Caco-2 (cell line): ENCODE data around the gene KLHL2. TPM values are rescaled to one million over a fixed set of nuclear protein-coding genes. Genes with fewer than 3 reads are reported as not detected.
"Not testable (repeated sequence)": the region's sequence is repeated elsewhere in the genome, so short reads cannot be mapped to it uniquely, and the experiment has no call there.

Experiments used
- BruUV-seq: library from RNA; stranded (reverse); fragments of 400-500 nt; replicated peaks from 2 replicates; lab custom pipeline; 2021; lab: Mats Ljungman, UMichigan
- CTCF ChIA-PET: fragments of 300-600 bp; sonication (Branson Sonifier 250); formaldehyde crosslinking; loops from one replicate; lab custom pipeline; 2022; ENCODE audit warnings: antibody characterized with exemption; lab: Charles Lee
- POLR2A ChIA-PET: fragments of 300-600 bp; sonication (Branson Sonifier 250); formaldehyde crosslinking; loops from one replicate; lab custom pipeline; 2022; ENCODE audit warnings: antibody characterized with exemption; lab: Charles Lee
- DNase-seq, 2 experiments: peaks; one replicate each; pipeline versions ENCODE4 v3.0.0 to v3.0.0-alpha.2; 2020 to 2022
- H3K27me3 ChIP-seq: replicated peaks from 2 replicates; pipeline ENCODE4 v1.6.0; 2011; ENCODE audit warnings: low read length; ENCODE audit not compliant: control insufficient read depth, insufficient read depth
- H3K36me3 ChIP-seq: 2 replicates; pipeline ENCODE4 v1.5.1; 2011; ENCODE audit warnings: low read length; ENCODE audit not compliant: control insufficient read depth, insufficient read depth
- H3K4me1 ChIP-seq: fragments of 250-450 bp; sonication (Bioruptor Pico); 2 replicates; pipeline ENCODE4 v1.5.1; 2020; ENCODE audit warnings: mild to moderate bottlenecking
- H3K4me3 ChIP-seq: 2 replicates; pipeline ENCODE4 v1.5.1; 2011; ENCODE audit warnings: low read depth, mild to moderate bottlenecking, control low read depth, low read length
- H3K9me3 ChIP-seq: fragments of 250-450 bp; sonication (Bioruptor Pico); 2 replicates; pipeline ENCODE4 v1.5.1; 2020; ENCODE audit warnings: mild to moderate bottlenecking, moderate library complexity
- H3K27ac Mint-ChIP-seq: one replicate; pipeline ENCODE4 v1.8.0; 2022; ENCODE audit warnings: mixed read lengths; ENCODE audit not compliant: unreplicated experiment
- H3K27me3 Mint-ChIP-seq: one replicate; pipeline ENCODE4 v1.8.0; 2022; ENCODE audit warnings: mixed read lengths; ENCODE audit not compliant: insufficient read depth, unreplicated experiment
- H3K36me3 Mint-ChIP-seq: one replicate; pipeline ENCODE4 v1.8.0; 2022; ENCODE audit warnings: mild to moderate bottlenecking, mixed read lengths; ENCODE audit not compliant: insufficient read depth, unreplicated experiment
- H3K4me1 Mint-ChIP-seq: one replicate; pipeline ENCODE4 v1.8.0; 2022; ENCODE audit warnings: low read depth, mixed read lengths; ENCODE audit not compliant: unreplicated experiment
- H3K4me3 Mint-ChIP-seq: one replicate; pipeline ENCODE4 v1.8.0; 2022; ENCODE audit warnings: mild to moderate bottlenecking, moderate library complexity, mixed read lengths; ENCODE audit not compliant: unreplicated experiment
- H3K9me3 Mint-ChIP-seq: one replicate; pipeline ENCODE4 v1.8.0; 2022; ENCODE audit warnings: mixed read lengths; ENCODE audit not compliant: unreplicated experiment
- intact Hi-C: fragments of 100-400 bp; cut with micrococcal nuclease; formaldehyde crosslinking; loops from one replicate; pipeline ENCODE4 v1.10.0; 2022; ENCODE audit not compliant: unreplicated experiment
- total RNA-seq: library from RNA; stranded (reverse); gene quantifications from 2 replicates; pipeline ENCODE4 v1.2.3, GENCODE V29; 2022
- TF ChIP-seq, protein P1 (sequence below), 2 experiments: fragments of 200-600 bp in 1 of 2; IDR thresholded peaks; 1 replicate in 1 of 2; 2 replicates in 1 of 2; pipeline versions ENCODE4 v1.5.1 to v1.8.0; 2011 to 2022; ENCODE audit warnings: antibody characterized with exemption in 1 of 2, control low read depth in 1 of 2, inconsistent platforms in 1 of 2, low read depth in 1 of 2, low read length in 1 of 2, mild to moderate bottlenecking in 1 of 2, moderate library complexity in 1 of 2; ENCODE audit not compliant: insufficient read depth in 1 of 2, severe bottlenecking in 1 of 2, unreplicated experiment in 1 of 2

Gene KLHL2
- total RNA-seq, 1 experiment from 2014 or later: 15.9 TPM

DNA sequence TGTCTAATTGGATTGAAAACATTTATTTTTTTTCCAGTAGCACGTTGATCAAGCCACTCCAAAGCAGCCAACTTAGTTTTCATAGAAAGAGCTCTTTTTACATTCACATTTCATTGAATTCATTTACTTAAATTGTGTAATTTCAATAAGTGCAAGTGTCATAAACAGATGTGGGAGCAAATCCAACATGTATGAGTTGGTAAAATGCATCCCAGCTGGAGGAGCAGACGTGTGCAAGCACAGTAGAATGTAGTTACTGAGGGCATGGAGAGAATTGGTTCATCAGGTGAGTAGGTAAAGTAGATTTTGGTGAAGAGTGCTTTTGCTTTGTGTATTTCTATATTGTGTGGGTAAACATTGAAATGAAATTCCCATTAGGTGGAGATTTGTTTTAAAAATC is 36.8 kb downstream of the KLHL2 start:
- H3K9me3 Mint-ChIP-seq, H3K36me3 Mint-ChIP-seq, H3K9me3 ChIP-seq, POLR2A ChIA-PET, H3K4me3 ChIP-seq, H3K4me3 Mint-ChIP-seq, H3K27me3 Mint-ChIP-seq, intact Hi-C loops, H3K27me3 ChIP-seq, H3K27ac Mint-ChIP-seq, CTCF ChIA-PET, BruUV-seq, H3K4me1 ChIP-seq, H3K4me1 Mint-ChIP-seq, DNase-seq, H3K36me3 ChIP-seq: not testable (repeated sequence)

DNA sequence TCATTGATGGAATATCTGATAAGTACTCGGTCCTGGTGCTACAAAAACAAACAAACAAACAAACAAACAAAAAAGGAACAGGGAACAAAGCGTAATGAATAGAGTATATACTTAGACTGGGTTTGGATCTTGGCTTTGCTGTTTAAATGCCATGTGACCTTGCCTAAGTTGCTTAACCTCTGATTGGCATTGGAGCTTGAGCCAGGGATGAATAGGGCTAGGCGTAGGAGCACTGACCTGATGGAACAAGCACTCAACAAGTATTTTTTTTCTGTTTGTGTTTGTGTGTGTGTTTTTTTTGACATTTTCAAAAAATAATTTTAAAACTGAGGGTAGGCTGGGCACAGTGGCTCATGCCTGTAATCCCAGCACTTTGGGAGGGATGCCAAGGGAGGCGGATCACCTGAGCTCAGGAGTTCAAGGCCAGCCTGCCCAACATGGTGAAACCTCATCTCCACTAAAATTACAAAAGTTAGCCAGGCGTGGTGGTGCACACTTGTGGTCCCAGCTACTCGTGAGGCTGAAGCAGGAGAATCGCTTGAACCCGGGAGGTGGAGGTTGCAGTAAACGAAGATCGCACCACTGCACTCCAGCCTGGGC is 37.3 kb downstream of the KLHL2 start:
- H3K4me1 ChIP-seq, H3K36me3 ChIP-seq, H3K4me3 Mint-ChIP-seq, H3K9me3 Mint-ChIP-seq, H3K4me3 ChIP-seq, CTCF ChIA-PET, H3K9me3 ChIP-seq, POLR2A ChIA-PET, H3K27me3 ChIP-seq, H3K27ac Mint-ChIP-seq, BruUV-seq, H3K36me3 Mint-ChIP-seq, H3K27me3 Mint-ChIP-seq, DNase-seq, intact Hi-C loops, H3K4me1 Mint-ChIP-seq: not testable (repeated sequence)

DNA sequence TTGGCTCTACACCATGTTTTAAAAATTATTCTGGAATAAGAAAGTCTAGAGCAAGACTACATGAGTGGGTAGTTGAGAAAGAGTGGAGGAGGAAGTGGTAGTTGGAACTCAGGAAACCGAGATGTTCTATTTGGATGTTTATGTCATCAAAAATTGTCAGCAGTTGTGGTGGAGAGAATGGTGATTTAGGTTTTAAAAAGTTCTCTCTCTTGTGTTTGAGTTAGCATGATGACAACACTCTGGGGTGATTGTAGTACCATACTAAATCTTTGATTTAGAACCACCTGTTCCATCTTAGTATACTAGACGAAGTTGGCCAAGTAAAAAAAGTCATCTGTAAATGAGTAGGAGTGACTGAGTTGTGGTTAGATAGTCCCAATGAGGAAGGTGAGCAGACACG is 40.7 kb downstream of the KLHL2 start:
- H3K4me3 ChIP-seq: no peak overlapping the region
- Mint-ChIP-seq H3K27me3 (no peaks in the 10 kb centered on the region), H3K4me1 (no peaks in the 10 kb centered on the region), H3K36me3 (no peaks in the 10 kb centered on the region), H3K27ac (no peak overlapping the region), H3K4me3 (no peak overlapping the region), H3K9me3 (no peaks in the 10 kb centered on the region)
- H3K36me3 ChIP-seq: no peaks in the 10 kb centered on the region
- H3K4me1 ChIP-seq: no peaks in the 10 kb centered on the region; the same call in 1 of the 2 replicates
- BruUV-seq: no TSS peak
- H3K27me3 ChIP-seq: no peaks in the 10 kb centered on the region
- intact Hi-C loops: no loop called here
- H3K9me3 ChIP-seq: no peaks in the 10 kb centered on the region
- POLR2A ChIA-PET: no interaction called here
- no peak for DNase-seq
- CTCF ChIA-PET: no interaction called here
- TF ChIP-seq, protein P1, sequence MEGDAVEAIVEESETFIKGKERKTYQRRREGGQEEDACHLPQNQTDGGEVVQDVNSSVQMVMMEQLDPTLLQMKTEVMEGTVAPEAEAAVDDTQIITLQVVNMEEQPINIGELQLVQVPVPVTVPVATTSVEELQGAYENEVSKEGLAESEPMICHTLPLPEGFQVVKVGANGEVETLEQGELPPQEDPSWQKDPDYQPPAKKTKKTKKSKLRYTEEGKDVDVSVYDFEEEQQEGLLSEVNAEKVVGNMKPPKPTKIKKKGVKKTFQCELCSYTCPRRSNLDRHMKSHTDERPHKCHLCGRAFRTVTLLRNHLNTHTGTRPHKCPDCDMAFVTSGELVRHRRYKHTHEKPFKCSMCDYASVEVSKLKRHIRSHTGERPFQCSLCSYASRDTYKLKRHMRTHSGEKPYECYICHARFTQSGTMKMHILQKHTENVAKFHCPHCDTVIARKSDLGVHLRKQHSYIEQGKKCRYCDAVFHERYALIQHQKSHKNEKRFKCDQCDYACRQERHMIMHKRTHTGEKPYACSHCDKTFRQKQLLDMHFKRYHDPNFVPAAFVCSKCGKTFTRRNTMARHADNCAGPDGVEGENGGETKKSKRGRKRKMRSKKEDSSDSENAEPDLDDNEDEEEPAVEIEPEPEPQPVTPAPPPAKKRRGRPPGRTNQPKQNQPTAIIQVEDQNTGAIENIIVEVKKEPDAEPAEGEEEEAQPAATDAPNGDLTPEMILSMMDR (IDR thresholded peaks at IDR 0.05; ENCODE audit: insufficient read depth in 1 of 2, low read depth in 1 of 2, low read length in 1 of 2, severe bottlenecking in 1 of 2, unreplicated experiment in 1 of 2): no peak

DNA sequence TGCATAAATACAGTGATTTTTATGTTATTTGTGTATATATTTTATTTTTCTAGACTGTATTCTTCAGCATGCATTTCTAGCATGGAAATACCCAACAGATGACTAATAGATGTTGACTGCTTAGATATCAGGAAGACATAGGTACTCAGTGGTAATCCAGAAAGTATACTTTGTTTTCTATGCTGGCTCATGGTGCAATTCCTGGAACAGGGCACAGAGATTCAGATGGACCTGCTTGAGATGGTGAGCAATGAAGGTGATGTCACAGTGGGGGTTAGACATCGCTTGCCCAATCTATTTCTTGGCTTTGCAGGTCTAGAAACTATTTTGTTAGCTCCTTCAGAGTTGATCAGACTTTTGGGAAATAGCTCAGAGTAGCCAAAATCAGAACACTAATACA is 41.5 kb downstream of the KLHL2 start:
- H3K36me3 Mint-ChIP-seq, H3K4me3 ChIP-seq, H3K4me1 ChIP-seq, H3K27me3 Mint-ChIP-seq, BruUV-seq, H3K36me3 ChIP-seq, H3K4me3 Mint-ChIP-seq, H3K9me3 ChIP-seq, POLR2A ChIA-PET, intact Hi-C loops, H3K9me3 Mint-ChIP-seq, H3K4me1 Mint-ChIP-seq, H3K27me3 ChIP-seq, H3K27ac Mint-ChIP-seq, DNase-seq, CTCF ChIA-PET: not testable (repeated sequence)

DNA sequence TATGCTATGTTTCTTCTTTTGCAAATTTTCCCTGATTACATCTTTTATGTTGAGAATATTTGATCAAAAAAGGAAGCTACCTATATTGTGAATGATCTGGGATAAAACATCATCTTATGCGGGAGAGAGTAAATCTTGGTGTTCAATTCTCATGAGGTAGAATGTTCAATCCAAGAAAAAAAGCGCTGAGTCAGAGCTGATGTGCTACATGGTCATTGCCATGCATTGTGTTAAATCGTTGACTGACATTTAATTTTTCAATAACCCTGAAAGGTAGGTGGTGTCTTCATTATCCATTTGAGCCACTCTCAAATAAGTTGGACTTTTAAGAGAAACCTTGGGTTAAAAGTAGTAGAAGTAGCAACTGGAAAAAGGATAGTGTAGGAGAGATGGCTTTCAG is 47.4 kb downstream of the KLHL2 start:
- H3K36me3 ChIP-seq, H3K4me3 ChIP-seq, H3K27ac Mint-ChIP-seq, CTCF ChIA-PET, H3K36me3 Mint-ChIP-seq, intact Hi-C loops, H3K27me3 ChIP-seq, POLR2A ChIA-PET, DNase-seq, H3K9me3 ChIP-seq, H3K9me3 Mint-ChIP-seq, H3K27me3 Mint-ChIP-seq, H3K4me1 ChIP-seq, H3K4me3 Mint-ChIP-seq, BruUV-seq: not testable (repeated sequence)
- H3K4me1 Mint-ChIP-seq: peaks cover 13% of the 10 kb centered on the region

DNA sequence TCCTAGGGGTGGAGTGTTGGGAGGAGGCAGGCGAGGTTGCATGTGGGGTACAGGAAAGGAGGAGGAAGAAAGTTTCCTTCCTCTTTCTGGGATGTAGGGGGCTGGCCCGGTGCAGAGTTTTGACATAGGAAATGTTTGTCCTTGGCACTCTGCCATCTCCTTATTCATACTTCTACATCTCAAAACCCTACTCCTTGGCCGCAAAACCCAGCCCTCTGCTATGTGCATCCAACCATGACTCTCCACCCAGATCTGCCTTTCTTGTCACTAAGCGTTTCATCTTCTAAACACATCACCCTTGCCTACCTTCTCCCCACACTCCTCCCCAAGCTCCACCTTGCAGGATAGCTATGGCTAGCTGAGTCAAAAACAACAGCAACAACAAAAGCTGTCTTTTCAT is 48.1 kb downstream of the KLHL2 start:
- BruUV-seq, H3K4me1 ChIP-seq, intact Hi-C loops, H3K27me3 ChIP-seq, POLR2A ChIA-PET, CTCF ChIA-PET, H3K4me3 ChIP-seq, H3K9me3 ChIP-seq, DNase-seq, H3K36me3 ChIP-seq, H3K4me3 Mint-ChIP-seq, H3K27me3 Mint-ChIP-seq, H3K9me3 Mint-ChIP-seq, H3K27ac Mint-ChIP-seq, H3K36me3 Mint-ChIP-seq: not testable (repeated sequence)
- H3K4me1 Mint-ChIP-seq: peaks cover 13% of the 10 kb centered on the region
